Activated B cell treated with CpG ODN at 0.5 μM for 24 hours (primary cell): Measurements from ENCODE around the gene NCAM1. TPM values are rescaled to one million over a fixed set of nuclear protein-coding genes. Genes with fewer than 3 reads are reported as not detected.

Experiments
- ATAC-seq: fragments of 200-7000 bp; cut with Tn5 transposase; one replicate; pipeline ENCODE4 v1.10.0; 2021; ENCODE audit warnings: low read depth, mild to moderate bottlenecking, moderate library complexity
- CTCF ChIA-PET: fragments of 350-600 bp; sonication (Branson Sonifier 250); formaldehyde crosslinking; loops from one replicate; lab custom pipeline; 2021; ENCODE audit warnings: antibody characterized with exemption; lab: Charles Lee
- POLR2A ChIA-PET: fragments of 350-600 bp; sonication (Branson Sonifier 250); formaldehyde crosslinking; loops from one replicate; lab custom pipeline; 2021; ENCODE audit warnings: antibody characterized with exemption; lab: Charles Lee
- DNase-seq: peaks from one replicate; pipeline ENCODE4 v3.0.0; 2022
- H3K27ac Mint-ChIP-seq: one replicate; pipeline ENCODE4 v1.8.0; 2020; ENCODE audit warnings: mixed read lengths
- H3K27me3 Mint-ChIP-seq: one replicate; pipeline ENCODE4 v1.8.0; 2021; ENCODE audit warnings: mixed read lengths
- H3K36me3 Mint-ChIP-seq: one replicate; pipeline ENCODE4 v1.8.0; 2021; ENCODE audit warnings: low read depth, mixed read lengths
- H3K4me1 Mint-ChIP-seq: one replicate; pipeline ENCODE4 v1.8.0; 2021; ENCODE audit warnings: mixed read lengths
- H3K4me3 Mint-ChIP-seq: one replicate; pipeline ENCODE4 v1.8.0; 2020; ENCODE audit warnings: mild to moderate bottlenecking, mixed read lengths
- H3K9me3 Mint-ChIP-seq: one replicate; pipeline ENCODE4 v1.8.0; 2020; ENCODE audit warnings: mixed read lengths
- intact Hi-C: fragments of 100-400 bp; cut with micrococcal nuclease; formaldehyde crosslinking; loops from one replicate; pipeline ENCODE4 v1.15.1; 2024
- total RNA-seq: library from RNA; stranded (reverse); gene quantifications from 2 replicates; pipeline ENCODE4 v1.2.3, GENCODE V29; 2022
- TF ChIP-seq, protein P1 (sequence below): fragments of 200-600 bp; IDR thresholded peaks from one replicate; pipeline ENCODE4 v1.8.0; 2022; ENCODE audit warnings: antibody characterized with exemption, mild to moderate bottlenecking

The NCAM1 gene
- total RNA-seq, 1 donor from 2014 or later, result not detected

DNA sequence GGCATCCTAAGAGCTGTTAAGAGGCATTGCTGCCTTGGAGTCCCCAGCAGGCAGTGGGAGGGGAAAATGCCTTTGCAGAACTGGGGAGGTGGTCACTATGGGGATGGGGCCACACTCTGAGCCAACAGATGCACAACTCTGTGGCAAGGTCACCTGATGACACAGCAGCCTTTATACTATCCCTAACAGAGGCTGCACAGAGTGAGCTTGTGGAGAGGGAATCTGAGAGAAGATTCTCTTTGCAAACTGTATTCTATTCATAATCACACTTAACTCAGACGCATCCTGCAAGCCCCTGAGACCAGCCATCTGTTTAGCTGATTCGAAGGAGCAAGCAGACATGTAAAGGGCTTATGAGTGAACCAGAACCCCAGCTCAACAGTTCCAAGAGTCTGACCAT, 304.1 kb downstream of the NCAM1 start:
- Mint-ChIP-seq H3K27ac (no peak overlapping the region), H3K27me3 (peaks cover 26% of the 10 kb centered on the region), H3K36me3 (no peaks in the 10 kb centered on the region), H3K4me3 (no peak overlapping the region), H3K9me3 (no peaks in the 10 kb centered on the region), H3K4me1 (peaks cover 8% of the 10 kb centered on the region)
- ATAC-seq, result no peak
- ChIA-PET CTCF (no interaction called here), POLR2A (no interaction called here)
- intact Hi-C loops, result no loop called here
- no peak for DNase-seq
- TF ChIP-seq, protein P1, sequence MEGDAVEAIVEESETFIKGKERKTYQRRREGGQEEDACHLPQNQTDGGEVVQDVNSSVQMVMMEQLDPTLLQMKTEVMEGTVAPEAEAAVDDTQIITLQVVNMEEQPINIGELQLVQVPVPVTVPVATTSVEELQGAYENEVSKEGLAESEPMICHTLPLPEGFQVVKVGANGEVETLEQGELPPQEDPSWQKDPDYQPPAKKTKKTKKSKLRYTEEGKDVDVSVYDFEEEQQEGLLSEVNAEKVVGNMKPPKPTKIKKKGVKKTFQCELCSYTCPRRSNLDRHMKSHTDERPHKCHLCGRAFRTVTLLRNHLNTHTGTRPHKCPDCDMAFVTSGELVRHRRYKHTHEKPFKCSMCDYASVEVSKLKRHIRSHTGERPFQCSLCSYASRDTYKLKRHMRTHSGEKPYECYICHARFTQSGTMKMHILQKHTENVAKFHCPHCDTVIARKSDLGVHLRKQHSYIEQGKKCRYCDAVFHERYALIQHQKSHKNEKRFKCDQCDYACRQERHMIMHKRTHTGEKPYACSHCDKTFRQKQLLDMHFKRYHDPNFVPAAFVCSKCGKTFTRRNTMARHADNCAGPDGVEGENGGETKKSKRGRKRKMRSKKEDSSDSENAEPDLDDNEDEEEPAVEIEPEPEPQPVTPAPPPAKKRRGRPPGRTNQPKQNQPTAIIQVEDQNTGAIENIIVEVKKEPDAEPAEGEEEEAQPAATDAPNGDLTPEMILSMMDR, result no peak

DNA sequence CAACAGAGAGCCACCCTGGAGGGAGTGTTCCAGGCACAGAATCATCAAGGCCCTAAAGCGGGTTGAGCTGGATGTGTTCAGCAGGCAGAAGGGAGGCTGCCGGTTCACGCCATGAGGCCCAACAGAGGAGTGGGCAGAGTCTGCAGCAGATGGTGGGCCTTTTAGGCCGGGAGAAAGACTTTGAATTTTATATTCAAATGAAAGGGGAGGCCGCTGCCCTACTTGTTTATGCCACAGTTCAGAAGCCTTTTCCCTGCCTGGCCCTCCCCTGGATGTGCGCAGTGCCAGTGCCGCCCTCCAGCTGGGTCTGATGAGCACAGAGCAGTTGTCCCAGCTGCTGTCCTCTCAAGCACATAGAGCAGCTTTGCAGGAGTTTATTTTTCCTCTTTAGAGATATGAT, 306.3 kb downstream of the NCAM1 start:
- Mint-ChIP-seq H3K4me1 (peaks cover 7% of the 10 kb centered on the region), H3K36me3 (no peaks in the 10 kb centered on the region), H3K9me3 (no peaks in the 10 kb centered on the region), H3K27ac (no peak overlapping the region), H3K4me3 (no peak overlapping the region), H3K27me3 (peaks cover 18% of the 10 kb centered on the region)
- DNase-seq, result no peak
- TF ChIP-seq, protein P1, result no peak
- intact Hi-C loops, result no loop called here
- ATAC-seq, result no peak
- ChIA-PET CTCF (no interaction called here), POLR2A (no interaction called here)

DNA sequence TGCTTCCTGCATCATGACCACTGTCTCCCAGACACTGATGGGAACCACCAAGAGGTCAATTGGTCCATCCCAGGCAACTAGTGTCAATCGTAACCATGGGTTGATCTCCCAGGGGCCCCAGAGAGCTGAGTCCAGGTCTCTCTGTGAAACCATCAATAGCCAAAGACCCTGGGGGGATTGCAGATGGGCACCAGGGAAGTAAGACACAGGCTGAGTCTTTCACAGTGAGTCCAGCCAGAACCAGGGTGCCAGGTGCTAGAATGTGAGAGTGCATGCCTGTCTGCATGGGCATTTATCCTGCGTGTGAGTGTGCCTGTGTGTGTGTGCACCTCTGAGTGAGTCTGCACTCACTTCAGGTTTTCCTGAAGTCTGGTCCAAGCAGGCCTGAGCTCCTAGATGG, 307.9 kb downstream of the NCAM1 start:
- DNase-seq (no peak), ATAC-seq (no peak)
- ChIA-PET CTCF (no interaction called here), POLR2A (no interaction called here)
- H3K4me3 Mint-ChIP-seq, result no peak overlapping the region
- TF ChIP-seq, protein P1, result no peak
- H3K4me1 Mint-ChIP-seq, result no peaks in the 10 kb centered on the region
- intact Hi-C loops, result no loop called here
- H3K27ac Mint-ChIP-seq, result no peak overlapping the region
- H3K36me3 Mint-ChIP-seq, result no peaks in the 10 kb centered on the region
- H3K9me3 Mint-ChIP-seq, result no peaks in the 10 kb centered on the region
- H3K27me3 Mint-ChIP-seq, result peaks cover 13% of the 10 kb centered on the region

DNA sequence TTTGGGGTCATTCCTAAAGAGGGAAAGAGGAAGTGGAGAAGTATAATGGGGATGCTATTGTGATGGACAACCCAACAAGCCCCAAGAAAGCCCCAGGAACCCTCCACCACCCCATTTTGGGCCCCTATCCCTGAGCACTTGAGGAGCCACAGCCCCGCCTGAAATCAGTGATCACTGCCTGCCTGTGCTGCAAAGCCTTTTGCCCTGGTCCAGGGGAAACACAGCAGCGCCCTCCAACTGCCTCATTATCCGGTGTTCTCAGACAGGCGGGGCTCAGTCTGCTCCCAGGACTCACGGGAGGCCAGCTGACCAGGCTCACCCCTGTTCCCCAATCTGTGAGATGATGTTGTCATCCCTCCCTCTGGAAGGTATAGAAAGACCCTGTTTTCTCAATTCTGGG, 308.4 kb downstream of the NCAM1 start:
- intact Hi-C loops, result no loop called here
- DNase-seq, result no peak
- POLR2A ChIA-PET, result no interaction called here
- Mint-ChIP-seq H3K4me3 (no peak overlapping the region), H3K9me3 (no peaks in the 10 kb centered on the region), H3K36me3 (no peaks in the 10 kb centered on the region), H3K27ac (no peak overlapping the region), H3K4me1 (no peaks in the 10 kb centered on the region), H3K27me3 (peaks cover 8% of the 10 kb centered on the region)
- ATAC-seq, result no peak
- CTCF ChIA-PET, result no interaction called here
- TF ChIP-seq, protein P1, result no peak

DNA sequence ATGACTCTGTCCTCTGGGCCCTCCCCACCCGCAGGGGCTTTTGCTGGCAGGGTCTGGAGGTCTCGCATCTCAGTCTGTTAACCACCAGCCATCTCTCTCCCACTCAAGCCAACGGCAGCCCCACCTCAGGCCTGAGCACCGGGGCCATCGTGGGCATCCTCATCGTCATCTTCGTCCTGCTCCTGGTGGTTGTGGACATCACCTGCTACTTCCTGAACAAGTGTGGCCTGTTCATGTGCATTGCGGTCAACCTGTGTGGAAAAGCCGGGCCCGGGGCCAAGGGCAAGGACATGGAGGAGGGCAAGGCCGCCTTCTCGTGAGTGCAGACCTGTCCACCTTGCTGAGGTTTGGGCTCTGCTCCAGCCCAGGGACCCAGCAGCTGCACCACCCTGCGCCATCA, 308.9 kb downstream of the NCAM1 start:
- intact Hi-C loops, result no loop called here
- DNase-seq (no peak), ATAC-seq (no peak)
- CTCF ChIA-PET, result no interaction called here
- POLR2A ChIA-PET, result no interaction called here
- Mint-ChIP-seq H3K9me3 (no peaks in the 10 kb centered on the region), H3K36me3 (no peaks in the 10 kb centered on the region), H3K4me3 (no peak overlapping the region), H3K27ac (no peak overlapping the region), H3K27me3 (peaks cover 8% of the 10 kb centered on the region), H3K4me1 (no peaks in the 10 kb centered on the region)
- TF ChIP-seq, protein P1, result no peak
